Measurements from ENCODE around the gene AGBL1.

- TF ChIP-seq CTCF (IDR thresholded peaks at IDR 0.05) (no peak), POLR2AphosphoS5 (IDR thresholded peaks at IDR 0.05) (no peak), POLR2A (IDR thresholded peaks at IDR 0.05) (no peak)
These were observed 750.6 kb downstream of the AGBL1 start for GRCh38 chr15:86830304-86830703.

Data from prostate gland (tissue), 2 donors.